Measurements from ENCODE around the gene RCL1. TPM values are rescaled to one million over a fixed set of nuclear protein-coding genes. Genes with fewer than 3 reads are reported as not detected.
A peak's percentile ranks its signal among the peaks of the same experiment; 100 is the strongest.

Gene RCL1
- total RNA-seq, 1 experiment from 2014 or later = 24.9 TPM

GRCh38 chr9:4798281-4799032, 5.7 kb downstream of the RCL1 start:
- peak overlapping the region; percentile 47 for H3K27ac ChIP-seq (ENCODE audit: low read length)
- peaks cover 33% of the 10 kb centered on the region for H3K4me1 ChIP-seq (ENCODE audit: low read length)
- no peak overlapping the region for H2AFZ ChIP-seq (ENCODE audit: low read length)
- H3K9ac ChIP-seq (ENCODE audit: low read length) = peak overlapping the region; percentile 21
- H3K79me2 ChIP-seq (ENCODE audit: low read length) = peaks cover 100% of the 10 kb centered on the region
- H3K27me3 ChIP-seq (ENCODE audit: low read length) = no peaks in the 10 kb centered on the region
- no peaks in the 10 kb centered on the region for H3K9me2 ChIP-seq (replicated peaks; ENCODE audit: insufficient read depth, low read length)
- H4K20me1 ChIP-seq (ENCODE audit: insufficient read depth, low read depth, low read length) = peaks cover 15% of the 10 kb centered on the region
- DNase-seq = no peak
- H3K9me3 ChIP-seq (ENCODE audit: low read length) = no peaks in the 10 kb centered on the region
- H3K4me3 ChIP-seq (ENCODE audit: low read length) = no peak overlapping the region
- H3K36me3 ChIP-seq (ENCODE audit: insufficient read depth, low read length) = peaks cover 21% of the 10 kb centered on the region
- peak overlapping the region; percentile 45 for H3K4me2 ChIP-seq (ENCODE audit: low read depth, low read length, poor library complexity, severe bottlenecking)

GRCh38 chr9:4799033-4799430, 6.3 kb downstream of the RCL1 start:
- H3K27ac ChIP-seq (ENCODE audit: low read length) = no peak overlapping the region
- no peak for DNase-seq
- H4K20me1 ChIP-seq (ENCODE audit: insufficient read depth, low read depth, low read length) = peaks cover 10% of the 10 kb centered on the region
- H3K4me1 ChIP-seq (ENCODE audit: low read length) = peaks cover 29% of the 10 kb centered on the region
- no peak overlapping the region for H3K4me2 ChIP-seq (ENCODE audit: low read depth, low read length, poor library complexity, severe bottlenecking)
- peaks cover 5% of the 10 kb centered on the region; the same call in 1 of the 2 replicates for H3K9me3 ChIP-seq (ENCODE audit: low read length)
- H3K9me2 ChIP-seq (replicated peaks; ENCODE audit: insufficient read depth, low read length) = no peaks in the 10 kb centered on the region
- no peak overlapping the region for H3K9ac ChIP-seq (ENCODE audit: low read length)
- H2AFZ ChIP-seq (ENCODE audit: low read length) = no peak overlapping the region
- H3K27me3 ChIP-seq (ENCODE audit: low read length) = no peaks in the 10 kb centered on the region
- H3K36me3 ChIP-seq (ENCODE audit: insufficient read depth, low read length) = peaks cover 25% of the 10 kb centered on the region
- peaks cover 100% of the 10 kb centered on the region for H3K79me2 ChIP-seq (ENCODE audit: low read length)
- H3K4me3 ChIP-seq (ENCODE audit: low read length) = no peak overlapping the region

DNA sequence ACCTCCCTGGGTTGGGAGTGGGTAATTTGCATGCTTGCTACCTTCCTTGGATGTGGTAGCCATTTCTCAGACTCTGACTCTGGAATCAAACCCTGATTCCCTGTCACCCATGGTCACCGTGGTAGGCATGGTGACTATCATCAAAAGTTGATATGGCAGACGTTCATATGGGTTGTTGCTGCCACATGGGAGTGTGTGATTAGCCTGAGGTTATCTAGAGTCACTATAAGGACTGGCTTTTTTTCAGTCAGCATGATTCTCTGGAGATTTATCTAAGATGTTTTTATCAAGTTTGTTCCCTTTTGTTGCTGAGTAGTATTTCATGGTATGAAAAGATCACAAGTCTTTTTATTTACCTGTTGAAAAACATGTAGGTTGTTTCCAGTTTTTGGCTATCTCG, 7.0 kb downstream of the RCL1 start:
- no peak overlapping the region for H3K27ac ChIP-seq (ENCODE audit: low read length)
- peaks cover 9% of the 10 kb centered on the region; the same call in 1 of the 2 replicates for H3K9me3 ChIP-seq (ENCODE audit: low read length)
- no peak for DNase-seq
- H3K9ac ChIP-seq (ENCODE audit: low read length) = no peak overlapping the region
- H3K36me3 ChIP-seq (ENCODE audit: insufficient read depth, low read length) = peaks cover 25% of the 10 kb centered on the region
- H4K20me1 ChIP-seq (ENCODE audit: insufficient read depth, low read depth, low read length) = peaks cover 2% of the 10 kb centered on the region; the same call in 1 of the 2 replicates
- H3K27me3 ChIP-seq (ENCODE audit: low read length) = no peaks in the 10 kb centered on the region
- H3K4me2 ChIP-seq (ENCODE audit: low read depth, low read length, poor library complexity, severe bottlenecking) = no peak overlapping the region
- H3K4me1 ChIP-seq (ENCODE audit: low read length) = peaks cover 22% of the 10 kb centered on the region
- no peak overlapping the region for H2AFZ ChIP-seq (ENCODE audit: low read length)
- H3K79me2 ChIP-seq (ENCODE audit: low read length) = peaks cover 100% of the 10 kb centered on the region
- no peaks in the 10 kb centered on the region for H3K9me2 ChIP-seq (replicated peaks; ENCODE audit: insufficient read depth, low read length)
- no peak overlapping the region for H3K4me3 ChIP-seq (ENCODE audit: low read length)

DNA sequence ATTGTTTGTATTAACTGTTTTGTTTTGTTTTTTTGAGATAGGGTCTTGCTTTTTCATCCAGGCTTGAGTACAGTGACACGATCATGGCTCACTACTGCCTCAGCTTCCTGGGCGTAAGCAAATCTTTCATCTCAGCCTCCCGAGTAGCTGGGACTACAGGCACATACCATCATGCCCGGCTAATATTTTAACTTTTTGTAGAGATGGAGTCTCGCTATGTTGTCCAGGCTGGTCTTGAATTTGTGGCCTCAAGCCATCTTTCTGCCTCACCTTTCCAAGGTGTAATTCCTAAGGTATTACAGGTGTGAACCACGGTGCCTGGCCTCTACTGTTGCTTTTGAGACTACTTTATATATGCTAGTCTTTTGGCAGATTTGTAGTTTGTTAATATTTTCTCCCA, 8.4 kb downstream of the RCL1 start:
- no peak for DNase-seq
- Histone ChIP-seq H3K36me3 (ENCODE audit: insufficient read depth, low read length) (peaks cover 16% of the 10 kb centered on the region), H3K27me3 (ENCODE audit: low read length) (no peaks in the 10 kb centered on the region)

DNA sequence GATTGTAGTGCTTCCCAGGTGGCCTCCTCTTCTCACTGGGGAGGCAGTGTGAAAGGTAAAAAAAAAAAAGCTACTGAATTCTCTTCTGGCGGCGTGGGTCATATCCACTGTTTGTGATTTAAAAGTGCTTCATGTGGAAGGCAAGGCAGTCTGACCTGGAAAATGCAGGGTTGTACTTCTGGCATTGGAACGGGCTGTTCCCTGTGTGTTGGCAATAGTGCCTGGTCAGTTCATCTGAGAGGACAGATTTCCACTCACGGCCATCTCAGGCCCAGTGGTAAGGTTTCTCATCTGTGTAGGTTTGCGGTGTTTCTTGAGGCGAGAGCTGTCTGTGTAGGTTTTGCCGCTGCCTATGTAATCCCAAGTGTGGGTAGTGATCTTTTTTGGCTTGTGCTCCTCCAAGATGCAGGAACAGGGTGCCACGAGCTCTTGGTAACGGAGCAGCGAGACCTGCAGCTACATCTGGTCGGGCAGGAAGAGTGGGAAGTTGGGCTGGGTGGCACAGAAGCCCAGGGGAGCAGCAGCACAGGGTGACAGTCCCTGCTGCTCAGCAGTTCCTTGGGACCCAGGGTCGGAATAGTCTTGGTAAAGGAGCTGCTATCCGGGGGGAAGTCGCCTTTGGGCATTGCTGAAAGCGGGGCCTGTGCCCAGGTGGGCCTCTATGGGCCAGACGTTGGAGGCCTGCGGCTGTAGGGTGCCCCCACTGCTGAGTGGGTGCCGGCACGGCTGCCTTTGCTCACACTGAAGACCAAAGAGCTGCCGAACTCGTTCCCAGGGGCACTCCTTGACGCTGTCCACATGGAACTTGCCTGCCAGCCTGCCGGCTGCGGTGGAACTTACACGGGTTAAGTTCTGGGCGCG, 11.2 kb downstream of the RCL1 start:
- no peak overlapping the region for H3K4me2 ChIP-seq (ENCODE audit: low read depth, low read length, poor library complexity, severe bottlenecking)
- H4K20me1 ChIP-seq (ENCODE audit: insufficient read depth, low read depth, low read length) = no peaks in the 10 kb centered on the region
- no peak for DNase-seq

More for the DNA sequence above, 8.4 kb downstream of the RCL1 start:
- Histone ChIP-seq H3K9me2 (replicated peaks; ENCODE audit: insufficient read depth, low read length) (no peaks in the 10 kb centered on the region), H3K9ac (ENCODE audit: low read length) (no peak overlapping the region), H3K9me3 (ENCODE audit: low read length) (peaks cover 9% of the 10 kb centered on the region; the same call in 1 of the 2 replicates), H3K27ac (ENCODE audit: low read length) (no peak overlapping the region), H3K79me2 (ENCODE audit: low read length) (peaks cover 100% of the 10 kb centered on the region), H2AFZ (ENCODE audit: low read length) (no peak overlapping the region), H3K4me2 (ENCODE audit: low read depth, low read length, poor library complexity, severe bottlenecking) (no peak overlapping the region), H3K4me1 (ENCODE audit: low read length) (peaks cover 19% of the 10 kb centered on the region), H4K20me1 (ENCODE audit: insufficient read depth, low read depth, low read length) (no peaks in the 10 kb centered on the region; the same call in 1 of the 2 replicates), H3K4me3 (ENCODE audit: low read length) (no peak overlapping the region)

GRCh38 chr9:4804531-4805016, 11.8 kb downstream of the RCL1 start:
- no peaks in the 10 kb centered on the region for H3K9me2 ChIP-seq (replicated peaks; ENCODE audit: insufficient read depth, low read length)
- H3K27me3 ChIP-seq (ENCODE audit: low read length) = no peaks in the 10 kb centered on the region
- no peaks in the 10 kb centered on the region for H3K4me1 ChIP-seq (ENCODE audit: low read length)
- H3K79me2 ChIP-seq (ENCODE audit: low read length) = peaks cover 100% of the 10 kb centered on the region
- H3K4me2 ChIP-seq (ENCODE audit: low read depth, low read length, poor library complexity, severe bottlenecking) = no peak overlapping the region
- peaks cover 16% of the 10 kb centered on the region for H3K36me3 ChIP-seq (ENCODE audit: insufficient read depth, low read length)
- no peak overlapping the region for H3K4me3 ChIP-seq (ENCODE audit: low read length)
- H3K9ac ChIP-seq (ENCODE audit: low read length) = no peak overlapping the region
- H4K20me1 ChIP-seq (ENCODE audit: insufficient read depth, low read depth, low read length) = no peaks in the 10 kb centered on the region
- DNase-seq = no peak
- no peak overlapping the region for H3K27ac ChIP-seq (ENCODE audit: low read length)
- H2AFZ ChIP-seq (ENCODE audit: low read length) = no peak overlapping the region
- peaks cover 9% of the 10 kb centered on the region; the same call in 1 of the 2 replicates for H3K9me3 ChIP-seq (ENCODE audit: low read length)

More for the DNA sequence above, 11.2 kb downstream of the RCL1 start:
- H2AFZ ChIP-seq (ENCODE audit: low read length) = no peak overlapping the region
- no peak overlapping the region for H3K9ac ChIP-seq (ENCODE audit: low read length)
- no peak overlapping the region for H3K4me3 ChIP-seq (ENCODE audit: low read length)
- peaks cover 16% of the 10 kb centered on the region for H3K36me3 ChIP-seq (ENCODE audit: insufficient read depth, low read length)
- no peaks in the 10 kb centered on the region for H3K9me2 ChIP-seq (replicated peaks; ENCODE audit: insufficient read depth, low read length)
- H3K4me1 ChIP-seq (ENCODE audit: low read length) = no peaks in the 10 kb centered on the region; the same call in 1 of the 2 replicates
- H3K79me2 ChIP-seq (ENCODE audit: low read length) = peaks cover 100% of the 10 kb centered on the region
- peaks cover 9% of the 10 kb centered on the region; the same call in 1 of the 2 replicates for H3K9me3 ChIP-seq (ENCODE audit: low read length)
- no peak overlapping the region for H3K27ac ChIP-seq (ENCODE audit: low read length)
- no peaks in the 10 kb centered on the region for H3K27me3 ChIP-seq (ENCODE audit: low read length)

GRCh38 chr9:4805191-4805918, 12.6 kb downstream of the RCL1 start:
- Histone ChIP-seq H3K4me3 (ENCODE audit: low read length) (no peak overlapping the region), H3K9me3 (ENCODE audit: low read length) (peaks cover 9% of the 10 kb centered on the region; the same call in 1 of the 2 replicates), H2AFZ (ENCODE audit: low read length) (no peak overlapping the region), H3K36me3 (ENCODE audit: insufficient read depth, low read length) (peaks cover 16% of the 10 kb centered on the region), H3K4me1 (ENCODE audit: low read length) (no peaks in the 10 kb centered on the region), H3K9ac (ENCODE audit: low read length) (no peak overlapping the region), H3K9me2 (replicated peaks; ENCODE audit: insufficient read depth, low read length) (no peaks in the 10 kb centered on the region), H4K20me1 (ENCODE audit: insufficient read depth, low read depth, low read length) (no peaks in the 10 kb centered on the region), H3K27ac (ENCODE audit: low read length) (no peak overlapping the region), H3K79me2 (ENCODE audit: low read length) (peaks cover 100% of the 10 kb centered on the region), H3K27me3 (ENCODE audit: low read length) (no peaks in the 10 kb centered on the region), H3K4me2 (ENCODE audit: low read depth, low read length, poor library complexity, severe bottlenecking) (no peak overlapping the region)
- no peak for DNase-seq
